GM19099 (cell line): Measurements from ENCODE around the gene PSG7.
"Not testable (repeated sequence)": the region's sequence is repeated elsewhere in the genome, so short reads cannot be mapped to it uniquely, and the experiment has no call there.

ENCODE experiments used
- POLR2A ChIP-seq: IDR thresholded peaks from 3 replicates; pipeline ENCODE4 v1.6.1; 2011; ENCODE audit warnings: low read depth; ENCODE audit not compliant: insufficient read length; ENCODE audit errors: extremely low read depth

The PSG7 gene

GRCh38 chr19:42937107-42937506 is at the start of gene PSG7:
PSG7 (minus strand) TSS chr19:42937207; CDS start chr19:42937076, 131 bp downstream.
- not testable (repeated sequence) for TF ChIP-seq POLR2A

GRCh38 chr19:42985588-42985987 is 48.6 kb upstream of the PSG7 start:
- no peak for TF ChIP-seq POLR2A

GRCh38 chr19:42965176-42965575 is 28.2 kb upstream of the PSG7 start:
- no peak for TF ChIP-seq POLR2A

DNA sequence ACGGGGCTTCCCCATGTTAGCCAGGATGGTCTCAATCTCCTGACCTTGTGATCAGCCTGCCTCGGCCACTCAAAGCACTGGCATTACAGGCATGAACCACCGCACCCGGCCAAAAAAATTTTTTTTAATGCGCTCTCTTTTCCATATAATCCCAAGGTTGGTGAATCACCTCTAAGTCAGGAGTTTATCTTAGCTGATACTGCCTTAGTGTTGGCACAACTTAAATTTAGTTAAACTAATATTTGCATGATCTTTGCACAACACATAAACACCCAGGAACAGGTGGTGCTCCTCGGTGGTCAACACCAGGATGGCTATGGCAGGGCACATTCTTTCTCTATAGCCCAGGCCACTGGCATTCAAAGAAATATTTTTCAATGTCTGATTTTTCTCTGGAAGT is 24.1 kb upstream of the PSG7 start:
- TF ChIP-seq POLR2A = no peak

DNA sequence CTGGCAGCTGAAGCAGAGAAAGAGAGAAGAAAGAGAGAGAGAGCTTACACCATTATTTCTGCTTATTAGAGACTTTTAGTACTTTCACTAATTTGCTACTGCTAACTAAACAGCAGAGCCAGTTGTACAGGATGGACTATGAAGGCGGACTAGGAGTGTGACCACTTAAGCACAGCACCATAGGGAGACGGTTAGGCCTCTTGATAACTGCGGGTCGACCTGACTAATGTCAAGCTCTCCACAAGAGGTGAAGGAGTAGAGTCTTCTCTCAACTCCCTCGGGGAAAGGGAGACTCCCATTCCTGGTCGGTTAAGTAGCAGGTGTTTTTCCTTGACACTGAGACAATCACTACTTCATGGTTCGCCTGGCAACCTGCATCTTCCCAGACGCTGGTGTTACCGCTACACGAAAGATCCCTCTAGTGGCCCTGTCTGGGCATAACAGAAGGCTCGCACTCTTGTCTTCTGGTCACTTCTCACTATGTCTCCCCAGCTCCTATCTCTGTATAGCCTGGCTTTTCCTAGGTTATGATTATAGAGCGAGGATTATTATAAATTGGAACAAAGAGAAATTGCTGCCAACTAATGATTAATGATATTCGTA is 5.3 kb upstream of the PSG7 start:
- TF ChIP-seq POLR2A = no peak

GRCh38 chr19:42928896-42929295 is 8.1 kb downstream of the PSG7 start:
- no peak for TF ChIP-seq POLR2A

- TF ChIP-seq POLR2A = no peak
These were observed 10.2 kb downstream of the PSG7 start for GRCh38 chr19:42926781-42927180.

- TF ChIP-seq POLR2A = no peak
These were observed 17.3 kb downstream of the PSG7 start for GRCh38 chr19:42919757-42920079.

- not testable (repeated sequence) for TF ChIP-seq POLR2A
These were observed 19.4 kb downstream of the PSG7 start, which contains the start of gene PSG6 for GRCh38 chr19:42917634-42918033. PSG6 (minus strand) TSS chr19:42917894; CDS start chr19:42917792, 102 bp downstream.

- no peak for TF ChIP-seq POLR2A
These were observed 57.4 kb downstream of the PSG7 start, which contains the start of gene PSG1 for GRCh38 chr19:42879613-42880012. PSG1 (minus strand) TSS chr19:42879713; CDS start chr19:42879581, 132 bp downstream.
